Measurements from ENCODE around the gene DUS4L. TPM values are rescaled to one million over a fixed set of nuclear protein-coding genes. Genes with fewer than 3 reads are reported as not detected.

Gene DUS4L
- total and polyA plus RNA-seq, 2 of the 13 experiments (the other 11 are each of a cell fraction or from before 2014, with no cell fraction given) = 5.6 to 9.8 TPM

DNA sequence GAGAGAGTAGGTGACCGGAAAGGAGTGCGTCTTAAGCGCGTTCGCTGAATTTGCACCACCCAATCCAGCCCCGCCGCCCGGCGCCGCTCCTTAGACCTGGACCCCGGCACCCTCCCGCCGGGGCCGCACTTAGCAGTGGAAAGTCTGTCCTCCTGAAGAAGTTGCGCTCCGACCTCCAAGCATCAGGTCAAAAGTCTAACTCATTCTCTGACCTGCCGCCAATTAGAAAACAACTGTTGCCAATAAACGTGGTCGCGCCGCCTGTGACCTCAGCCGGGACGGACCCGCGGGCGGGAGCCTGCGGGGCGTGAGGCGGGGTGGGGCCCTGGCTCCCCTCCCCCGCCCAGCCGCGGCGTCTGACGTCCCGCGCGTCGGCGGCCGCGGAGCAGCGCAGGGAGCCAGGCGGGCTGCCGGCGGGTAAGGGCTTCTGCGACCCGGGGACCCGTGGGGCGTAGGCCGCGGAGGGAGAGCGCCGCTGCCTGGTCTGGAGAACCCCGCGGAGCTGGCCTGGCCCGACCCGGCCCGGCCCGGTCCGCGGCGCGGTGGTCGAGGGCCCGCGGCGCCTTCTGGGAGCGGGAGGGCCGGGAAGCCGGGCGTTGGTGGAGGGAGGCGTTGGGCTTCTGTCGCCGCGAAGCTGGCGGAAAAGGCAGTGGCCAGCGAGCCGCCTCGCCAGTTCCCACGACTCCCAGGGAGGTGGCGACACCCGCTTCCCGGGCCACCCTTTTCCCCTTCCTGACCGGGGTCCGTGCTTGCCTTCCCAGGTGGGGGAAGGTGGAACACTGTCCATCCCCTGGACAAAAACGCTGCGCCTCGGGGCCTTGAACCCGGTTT is 16.3 kb downstream of the DUS4L start, which contains the start of gene BCAP29 (continued):
- TF ChIP-seq ZXDC (CRISPR knock-in tag; IDR thresholded peaks at IDR 0.05) (0 out of 2 replicates have a peak, but pooled peaks have one; percentile 16), DNMT3B (CRISPR knock-in tag; conservative IDR thresholded peaks at IDR 0.05) (no peak), SP1 (IDR thresholded peaks at IDR 0.05) (no peak), SP1 (CRISPR knock-in tag; IDR thresholded peaks at IDR 0.05) (no peak), KLF12 (CRISPR knock-in tag; IDR thresholded peaks at IDR 0.05; ENCODE audit: borderline replicate concordance) (no peak; the same call in 1 of the 2 replicates), ZNF550 (CRISPR knock-in tag; IDR thresholded peaks at IDR 0.05; ENCODE audit: borderline replicate concordance) (no peak), YEATS4 (CRISPR knock-in tag; IDR thresholded peaks at IDR 0.05; ENCODE audit: borderline replicate concordance) (peak; percentile 57; the same call in 1 of the 2 replicates), ZNF549 (CRISPR knock-in tag; IDR thresholded peaks at IDR 0.05) (no peak), RAD51 (IDR thresholded peaks at IDR 0.05; ENCODE audit: borderline replicate concordance) (no peak), POGZ (CRISPR knock-in tag; IDR thresholded peaks at IDR 0.05) (peak; percentile 41; the same call in 1 of the 2 replicates), NFE2 (CRISPR knock-in tag; IDR thresholded peaks at IDR 0.05) (no peak), ZNF337 (CRISPR knock-in tag; IDR thresholded peaks at IDR 0.05; ENCODE audit: borderline replicate concordance, low read depth) (no peak), GPN1 (CRISPR knock-in tag; IDR thresholded peaks at IDR 0.05; ENCODE audit: borderline replicate concordance) (no peak), EEA1 (CRISPR knock-in tag; IDR thresholded peaks at IDR 0.05; ENCODE audit: borderline replicate concordance) (peak; percentile 54; the same call in 1 of the 2 replicates), ZNF460 (CRISPR knock-in tag; IDR thresholded peaks at IDR 0.05; ENCODE audit: borderline replicate concordance) (peak; percentile 36; the same call in 1 of the 2 replicates), LCORL (IDR thresholded peaks at IDR 0.05) (no peak), LCORL (CRISPR knock-in tag; IDR thresholded peaks at IDR 0.05) (no peak), MED1 (CRISPR knock-in tag; IDR thresholded peaks at IDR 0.05) (no peak; the same call in 1 of the 2 replicates), ATF1 (CRISPR knock-in tag; IDR thresholded peaks at IDR 0.05) (0 out of 2 replicates have a peak, but pooled peaks have one; percentile 28), RCOR2 (CRISPR knock-in tag; IDR thresholded peaks at IDR 0.05) (no peak), FOXK1 (CRISPR knock-in tag; IDR thresholded peaks at IDR 0.05; ENCODE audit: borderline replicate concordance, low read depth) (no peak; the same call in 1 of the 2 replicates), TP53 (CRISPR knock-in tag; conservative IDR thresholded peaks at IDR 0.05) (no peak)
- TF ChIP-seq, protein P1, sequence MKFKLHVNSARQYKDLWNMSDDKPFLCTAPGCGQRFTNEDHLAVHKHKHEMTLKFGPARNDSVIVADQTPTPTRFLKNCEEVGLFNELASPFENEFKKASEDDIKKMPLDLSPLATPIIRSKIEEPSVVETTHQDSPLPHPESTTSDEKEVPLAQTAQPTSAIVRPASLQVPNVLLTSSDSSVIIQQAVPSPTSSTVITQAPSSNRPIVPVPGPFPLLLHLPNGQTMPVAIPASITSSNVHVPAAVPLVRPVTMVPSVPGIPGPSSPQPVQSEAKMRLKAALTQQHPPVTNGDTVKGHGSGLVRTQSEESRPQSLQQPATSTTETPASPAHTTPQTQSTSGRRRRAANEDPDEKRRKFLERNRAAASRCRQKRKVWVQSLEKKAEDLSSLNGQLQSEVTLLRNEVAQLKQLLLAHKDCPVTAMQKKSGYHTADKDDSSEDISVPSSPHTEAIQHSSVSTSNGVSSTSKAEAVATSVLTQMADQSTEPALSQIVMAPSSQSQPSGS (CRISPR knock-in tag; IDR thresholded peaks at IDR 0.05) = no peak
- TF ChIP-seq, protein P2, sequence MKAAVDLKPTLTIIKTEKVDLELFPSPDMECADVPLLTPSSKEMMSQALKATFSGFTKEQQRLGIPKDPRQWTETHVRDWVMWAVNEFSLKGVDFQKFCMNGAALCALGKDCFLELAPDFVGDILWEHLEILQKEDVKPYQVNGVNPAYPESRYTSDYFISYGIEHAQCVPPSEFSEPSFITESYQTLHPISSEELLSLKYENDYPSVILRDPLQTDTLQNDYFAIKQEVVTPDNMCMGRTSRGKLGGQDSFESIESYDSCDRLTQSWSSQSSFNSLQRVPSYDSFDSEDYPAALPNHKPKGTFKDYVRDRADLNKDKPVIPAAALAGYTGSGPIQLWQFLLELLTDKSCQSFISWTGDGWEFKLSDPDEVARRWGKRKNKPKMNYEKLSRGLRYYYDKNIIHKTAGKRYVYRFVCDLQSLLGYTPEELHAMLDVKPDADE (CRISPR knock-in tag; IDR thresholded peaks at IDR 0.05) = no peak
- TF ChIP-seq, protein P3, sequence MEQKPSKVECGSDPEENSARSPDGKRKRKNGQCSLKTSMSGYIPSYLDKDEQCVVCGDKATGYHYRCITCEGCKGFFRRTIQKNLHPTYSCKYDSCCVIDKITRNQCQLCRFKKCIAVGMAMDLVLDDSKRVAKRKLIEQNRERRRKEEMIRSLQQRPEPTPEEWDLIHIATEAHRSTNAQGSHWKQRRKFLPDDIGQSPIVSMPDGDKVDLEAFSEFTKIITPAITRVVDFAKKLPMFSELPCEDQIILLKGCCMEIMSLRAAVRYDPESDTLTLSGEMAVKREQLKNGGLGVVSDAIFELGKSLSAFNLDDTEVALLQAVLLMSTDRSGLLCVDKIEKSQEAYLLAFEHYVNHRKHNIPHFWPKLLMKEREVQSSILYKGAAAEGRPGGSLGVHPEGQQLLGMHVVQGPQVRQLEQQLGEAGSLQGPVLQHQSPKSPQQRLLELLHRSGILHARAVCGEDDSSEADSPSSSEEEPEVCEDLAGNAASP (CRISPR knock-in tag; IDR thresholded peaks at IDR 0.05; ENCODE audit: borderline replicate concordance) = no peak
